Measurements from ENCODE around the gene MSRB1. TPM values are rescaled to one million over a fixed set of nuclear protein-coding genes. Genes with fewer than 3 reads are reported as not detected.
"Not testable (repeated sequence)": the region's sequence is repeated elsewhere in the genome, so short reads cannot be mapped to it uniquely, and the experiment has no call there.

Gene MSRB1
- total RNA-seq, 1 experiment from 2014 or later = 26.4 TPM

- no peak overlapping the region for H3K4me3 Mint-ChIP-seq
- H3K4me1 Mint-ChIP-seq = peaks cover 30% of the 10 kb centered on the region
- DNase-seq (ENCODE audit: low spot score) (no peak), ATAC-seq (no peak)
- H3K27me3 Mint-ChIP-seq (ENCODE audit: low read depth) = peaks cover 79% of the 10 kb centered on the region
- CTCF ChIA-PET = interaction anchor here (1.2 to 3.0 kb wide), 6 partner anchors 19 to 63 kb away, joined by 4 to 13 read pairs (median 11); partner anchors contain the start of genes MSRB1, RPS2 and TBL3
- no peaks in the 10 kb centered on the region for H3K36me3 Mint-ChIP-seq
- no peak overlapping the region for H3K27ac Mint-ChIP-seq
- POLR2A ChIA-PET = interaction anchor here (1.7 kb wide), 1 partner anchor 42 kb away, joined by 7 read pairs; the partner anchor contains the start of gene RPS2
- peaks cover 3% of the 10 kb centered on the region for H3K9me3 Mint-ChIP-seq
- TF ChIP-seq, protein P1, sequence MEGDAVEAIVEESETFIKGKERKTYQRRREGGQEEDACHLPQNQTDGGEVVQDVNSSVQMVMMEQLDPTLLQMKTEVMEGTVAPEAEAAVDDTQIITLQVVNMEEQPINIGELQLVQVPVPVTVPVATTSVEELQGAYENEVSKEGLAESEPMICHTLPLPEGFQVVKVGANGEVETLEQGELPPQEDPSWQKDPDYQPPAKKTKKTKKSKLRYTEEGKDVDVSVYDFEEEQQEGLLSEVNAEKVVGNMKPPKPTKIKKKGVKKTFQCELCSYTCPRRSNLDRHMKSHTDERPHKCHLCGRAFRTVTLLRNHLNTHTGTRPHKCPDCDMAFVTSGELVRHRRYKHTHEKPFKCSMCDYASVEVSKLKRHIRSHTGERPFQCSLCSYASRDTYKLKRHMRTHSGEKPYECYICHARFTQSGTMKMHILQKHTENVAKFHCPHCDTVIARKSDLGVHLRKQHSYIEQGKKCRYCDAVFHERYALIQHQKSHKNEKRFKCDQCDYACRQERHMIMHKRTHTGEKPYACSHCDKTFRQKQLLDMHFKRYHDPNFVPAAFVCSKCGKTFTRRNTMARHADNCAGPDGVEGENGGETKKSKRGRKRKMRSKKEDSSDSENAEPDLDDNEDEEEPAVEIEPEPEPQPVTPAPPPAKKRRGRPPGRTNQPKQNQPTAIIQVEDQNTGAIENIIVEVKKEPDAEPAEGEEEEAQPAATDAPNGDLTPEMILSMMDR (IDR thresholded peaks at IDR 0.05) = no peak
- TF ChIP-seq PRDM15 (CRISPR knock-in tag; IDR thresholded peaks at IDR 0.05) (no peak), ATF1 (CRISPR knock-in tag; IDR thresholded peaks at IDR 0.05) (no peak), USF2 (CRISPR knock-in tag; IDR thresholded peaks at IDR 0.05) (no peak), E2F4 (CRISPR knock-in tag; IDR thresholded peaks at IDR 0.05; ENCODE audit: borderline replicate concordance, low read depth) (no peak), ESRRA (CRISPR knock-in tag; IDR thresholded peaks at IDR 0.05; ENCODE audit: borderline replicate concordance) (no peak), RELA (CRISPR knock-in tag; IDR thresholded peaks at IDR 0.05; ENCODE audit: borderline replicate concordance) (no peak), MLX (CRISPR knock-in tag; IDR thresholded peaks at IDR 0.05) (no peak), ZNF671 (CRISPR knock-in tag; IDR thresholded peaks at IDR 0.05) (no peak)
- TF ChIP-seq, protein P2, sequence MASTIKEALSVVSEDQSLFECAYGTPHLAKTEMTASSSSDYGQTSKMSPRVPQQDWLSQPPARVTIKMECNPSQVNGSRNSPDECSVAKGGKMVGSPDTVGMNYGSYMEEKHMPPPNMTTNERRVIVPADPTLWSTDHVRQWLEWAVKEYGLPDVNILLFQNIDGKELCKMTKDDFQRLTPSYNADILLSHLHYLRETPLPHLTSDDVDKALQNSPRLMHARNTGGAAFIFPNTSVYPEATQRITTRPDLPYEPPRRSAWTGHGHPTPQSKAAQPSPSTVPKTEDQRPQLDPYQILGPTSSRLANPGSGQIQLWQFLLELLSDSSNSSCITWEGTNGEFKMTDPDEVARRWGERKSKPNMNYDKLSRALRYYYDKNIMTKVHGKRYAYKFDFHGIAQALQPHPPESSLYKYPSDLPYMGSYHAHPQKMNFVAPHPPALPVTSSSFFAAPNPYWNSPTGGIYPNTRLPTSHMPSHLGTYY (CRISPR knock-in tag; IDR thresholded peaks at IDR 0.05) = no peak
These were observed 20.6 kb downstream of the MSRB1 start for GRCh38 chr16:1922357-1922756.

GRCh38 chr16:1920727-1921171, 22.2 kb downstream of the MSRB1 start:
- Mint-ChIP-seq H3K4me3 (peak overlapping the region; percentile 55), H3K27me3 (ENCODE audit: low read depth) (peaks cover 89% of the 10 kb centered on the region), H3K27ac (no peak overlapping the region), H3K36me3 (no peaks in the 10 kb centered on the region), H3K9me3 (peaks cover 3% of the 10 kb centered on the region), H3K4me1 (peaks cover 36% of the 10 kb centered on the region)
- ChIA-PET POLR2A (interaction anchor here (0.6 kb wide), 1 partner anchor 26 kb away, joined by 5 read pairs; no protein-coding TSS in a partner anchor), CTCF (interaction anchor here (0.6 to 1.6 kb wide), 10 partner anchors 8 to 102 kb away, joined by 3 to 9 read pairs (median 4); partner anchors contain the start of gene MSRB1)
- DNase-seq (ENCODE audit: low spot score) (peak; percentile 83), ATAC-seq (peak; percentile 83)
- peak; percentile 52; the same call in 1 of the 2 replicates for TF ChIP-seq SP1 (CRISPR knock-in tag; conservative IDR thresholded peaks at IDR 0.05)
- TF ChIP-seq SMAD3 (CRISPR knock-in tag; IDR thresholded peaks at IDR 0.05; ENCODE audit: borderline replicate concordance) = 0 out of 2 replicates have a peak, but pooled peaks have one; percentile 27
- TF ChIP-seq MXD4 (CRISPR knock-in tag; IDR thresholded peaks at IDR 0.05; ENCODE audit: borderline replicate concordance) = no peak

DNA sequence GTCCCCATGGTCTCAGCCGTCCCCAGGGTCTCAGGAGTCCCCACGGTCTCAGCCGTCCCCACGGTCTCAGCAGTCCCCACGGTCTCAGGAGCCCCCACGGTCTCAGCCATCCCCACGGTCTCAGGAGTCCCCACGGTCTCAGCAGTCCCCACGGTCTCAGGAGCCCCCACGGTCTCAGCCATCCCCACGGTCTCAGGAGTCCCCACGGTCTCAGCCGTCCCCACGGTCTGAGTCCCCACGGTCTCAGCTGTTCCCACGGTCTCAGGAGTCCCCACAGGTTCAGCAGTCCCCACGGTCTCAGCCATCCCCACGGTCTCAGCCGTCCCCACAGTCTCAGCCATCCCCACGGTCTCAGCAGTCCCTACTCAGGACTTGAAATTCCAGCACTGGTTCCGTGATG, 22.9 kb downstream of the MSRB1 start:
- POLR2A ChIA-PET; DNase-seq (ENCODE audit: low spot score); ATAC-seq; H3K27ac Mint-ChIP-seq; H3K9me3 Mint-ChIP-seq; H3K4me3 Mint-ChIP-seq; H3K36me3 Mint-ChIP-seq: not testable (repeated sequence)
- CTCF ChIA-PET = interaction anchor here (1.3 to 1.6 kb wide), 2 partner anchors 9 to 33 kb away, joined by 4 to 9 read pairs; no protein-coding TSS in a partner anchor
- H3K4me1 Mint-ChIP-seq = peaks cover 39% of the 10 kb centered on the region
- H3K27me3 Mint-ChIP-seq (ENCODE audit: low read depth) = peaks cover 94% of the 10 kb centered on the region

Measured in WTC11 (cell line).